Liver (tissue), 3 donors: ENCODE measurements around the gene CLEC16A.

Source experiments
- EGR1 ChIP-seq, 2 donors: IDR thresholded peaks; 2 replicates each; pipeline ENCODE4 v1.6.1; 2016 to 2018; ENCODE audit warnings: antibody characterized with exemption in 2 of 2, low read depth in 2 of 2
- GABPA ChIP-seq, 2 donors: IDR thresholded peaks in 1 of 2; conservative IDR thresholded peaks in 1 of 2; 2 replicates each; pipeline ENCODE4 v1.6.1; 2016; ENCODE audit warnings: antibody characterized with exemption in 2 of 2, mild to moderate bottlenecking in 1 of 2, moderate library complexity in 1 of 2
- HNF4G ChIP-seq: IDR thresholded peaks from 2 replicates; pipeline ENCODE4 v1.6.1; 2016; ENCODE audit warnings: antibody characterized with exemption
- MAX ChIP-seq: IDR thresholded peaks from 2 replicates; pipeline ENCODE4 v1.6.1; 2016; ENCODE audit warnings: antibody characterized with exemption
- RAD21 ChIP-seq, 2 donors: IDR thresholded peaks; 2 replicates each; pipeline ENCODE4 v1.6.1; 2016; ENCODE audit warnings: antibody characterized with exemption in 2 of 2, mild to moderate bottlenecking in 2 of 2
- RXRA ChIP-seq, 2 donors: IDR thresholded peaks; 2 replicates each; pipeline ENCODE4 v1.6.1; 2017 to 2018; ENCODE audit warnings: antibody characterized with exemption in 2 of 2, mild to moderate bottlenecking in 1 of 2
- SP1 ChIP-seq: IDR thresholded peaks from 2 replicates; pipeline ENCODE4 v1.6.1; 2018; ENCODE audit warnings: antibody characterized with exemption, mild to moderate bottlenecking
- TAF1 ChIP-seq: conservative IDR thresholded peaks from 2 replicates; pipeline ENCODE4 v1.6.1; 2016; ENCODE audit warnings: antibody characterized with exemption, mild to moderate bottlenecking
- YY1 ChIP-seq: IDR thresholded peaks from 2 replicates; pipeline ENCODE4 v1.6.1; 2016; ENCODE audit warnings: antibody characterized with exemption, mild to moderate bottlenecking
- TF ChIP-seq, protein P1 (sequence below): fragments of 150-350 bp; IDR thresholded peaks from 2 replicates; pipeline ENCODE4 v1.5.1; 2017; ENCODE audit warnings: improper control_type of control experiment, low read depth, low read length; ENCODE audit not compliant: missing input control
- TF ChIP-seq, protein P2 (sequence below): IDR thresholded peaks from 2 replicates; pipeline ENCODE4 v1.6.1; 2016; ENCODE audit warnings: antibody characterized with exemption, mild to moderate bottlenecking
- TF ChIP-seq, protein P3 (sequence below): IDR thresholded peaks from 2 replicates; pipeline ENCODE4 v1.6.1; 2016; ENCODE audit warnings: antibody characterized with exemption
- TF ChIP-seq, protein P4 (sequence below): IDR thresholded peaks from 2 replicates; pipeline ENCODE4 v1.6.1; 2016; ENCODE audit warnings: antibody characterized with exemption
- donor health status: healthy.
- donor health status: healthy.

DNA sequence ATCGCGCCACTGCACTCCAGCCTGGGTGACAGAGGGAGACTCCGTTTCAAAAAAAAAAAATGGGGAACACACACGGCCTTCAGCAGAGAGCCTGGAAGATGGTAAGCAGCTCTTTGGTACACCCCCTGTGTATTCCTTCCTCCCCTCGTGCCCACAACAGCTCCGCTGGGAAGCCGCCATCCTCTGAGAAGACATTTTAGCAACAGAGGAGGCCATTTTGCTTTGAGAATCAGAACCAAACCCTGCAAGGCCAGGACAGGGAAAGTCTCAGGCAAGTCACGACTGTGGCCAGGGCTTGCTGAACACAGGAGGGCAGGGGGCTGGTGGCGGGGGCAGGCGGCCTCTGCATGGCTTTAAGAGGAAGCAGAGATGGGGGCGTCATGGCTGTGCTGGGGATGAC is 265.9 kb downstream of the CLEC16A start:
- TF ChIP-seq, protein P1, sequence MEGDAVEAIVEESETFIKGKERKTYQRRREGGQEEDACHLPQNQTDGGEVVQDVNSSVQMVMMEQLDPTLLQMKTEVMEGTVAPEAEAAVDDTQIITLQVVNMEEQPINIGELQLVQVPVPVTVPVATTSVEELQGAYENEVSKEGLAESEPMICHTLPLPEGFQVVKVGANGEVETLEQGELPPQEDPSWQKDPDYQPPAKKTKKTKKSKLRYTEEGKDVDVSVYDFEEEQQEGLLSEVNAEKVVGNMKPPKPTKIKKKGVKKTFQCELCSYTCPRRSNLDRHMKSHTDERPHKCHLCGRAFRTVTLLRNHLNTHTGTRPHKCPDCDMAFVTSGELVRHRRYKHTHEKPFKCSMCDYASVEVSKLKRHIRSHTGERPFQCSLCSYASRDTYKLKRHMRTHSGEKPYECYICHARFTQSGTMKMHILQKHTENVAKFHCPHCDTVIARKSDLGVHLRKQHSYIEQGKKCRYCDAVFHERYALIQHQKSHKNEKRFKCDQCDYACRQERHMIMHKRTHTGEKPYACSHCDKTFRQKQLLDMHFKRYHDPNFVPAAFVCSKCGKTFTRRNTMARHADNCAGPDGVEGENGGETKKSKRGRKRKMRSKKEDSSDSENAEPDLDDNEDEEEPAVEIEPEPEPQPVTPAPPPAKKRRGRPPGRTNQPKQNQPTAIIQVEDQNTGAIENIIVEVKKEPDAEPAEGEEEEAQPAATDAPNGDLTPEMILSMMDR, result no peak
- TF ChIP-seq TAF1 (no peak), RAD21 (IDR thresholded peaks at IDR 0.05) (no peak), YY1 (no peak), SP1 (no peak), HNF4G (no peak), MAX (no peak), GABPA (IDR thresholded peaks at IDR 0.05 in 1 of 2, conservative IDR thresholded peaks at IDR 0.05 in 1 of 2) (no peak), EGR1 (IDR thresholded peaks at IDR 0.05; ENCODE audit: low read depth in 2 of 2) (no peak), RXRA (IDR thresholded peaks at IDR 0.05) (no peak)
- TF ChIP-seq, protein P2, sequence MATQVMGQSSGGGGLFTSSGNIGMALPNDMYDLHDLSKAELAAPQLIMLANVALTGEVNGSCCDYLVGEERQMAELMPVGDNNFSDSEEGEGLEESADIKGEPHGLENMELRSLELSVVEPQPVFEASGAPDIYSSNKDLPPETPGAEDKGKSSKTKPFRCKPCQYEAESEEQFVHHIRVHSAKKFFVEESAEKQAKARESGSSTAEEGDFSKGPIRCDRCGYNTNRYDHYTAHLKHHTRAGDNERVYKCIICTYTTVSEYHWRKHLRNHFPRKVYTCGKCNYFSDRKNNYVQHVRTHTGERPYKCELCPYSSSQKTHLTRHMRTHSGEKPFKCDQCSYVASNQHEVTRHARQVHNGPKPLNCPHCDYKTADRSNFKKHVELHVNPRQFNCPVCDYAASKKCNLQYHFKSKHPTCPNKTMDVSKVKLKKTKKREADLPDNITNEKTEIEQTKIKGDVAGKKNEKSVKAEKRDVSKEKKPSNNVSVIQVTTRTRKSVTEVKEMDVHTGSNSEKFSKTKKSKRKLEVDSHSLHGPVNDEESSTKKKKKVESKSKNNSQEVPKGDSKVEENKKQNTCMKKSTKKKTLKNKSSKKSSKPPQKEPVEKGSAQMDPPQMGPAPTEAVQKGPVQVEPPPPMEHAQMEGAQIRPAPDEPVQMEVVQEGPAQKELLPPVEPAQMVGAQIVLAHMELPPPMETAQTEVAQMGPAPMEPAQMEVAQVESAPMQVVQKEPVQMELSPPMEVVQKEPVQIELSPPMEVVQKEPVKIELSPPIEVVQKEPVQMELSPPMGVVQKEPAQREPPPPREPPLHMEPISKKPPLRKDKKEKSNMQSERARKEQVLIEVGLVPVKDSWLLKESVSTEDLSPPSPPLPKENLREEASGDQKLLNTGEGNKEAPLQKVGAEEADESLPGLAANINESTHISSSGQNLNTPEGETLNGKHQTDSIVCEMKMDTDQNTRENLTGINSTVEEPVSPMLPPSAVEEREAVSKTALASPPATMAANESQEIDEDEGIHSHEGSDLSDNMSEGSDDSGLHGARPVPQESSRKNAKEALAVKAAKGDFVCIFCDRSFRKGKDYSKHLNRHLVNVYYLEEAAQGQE, result no peak
- TF ChIP-seq, protein P3, sequence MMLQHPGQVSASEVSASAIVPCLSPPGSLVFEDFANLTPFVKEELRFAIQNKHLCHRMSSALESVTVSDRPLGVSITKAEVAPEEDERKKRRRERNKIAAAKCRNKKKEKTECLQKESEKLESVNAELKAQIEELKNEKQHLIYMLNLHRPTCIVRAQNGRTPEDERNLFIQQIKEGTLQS, result no peak
- TF ChIP-seq, protein P4, sequence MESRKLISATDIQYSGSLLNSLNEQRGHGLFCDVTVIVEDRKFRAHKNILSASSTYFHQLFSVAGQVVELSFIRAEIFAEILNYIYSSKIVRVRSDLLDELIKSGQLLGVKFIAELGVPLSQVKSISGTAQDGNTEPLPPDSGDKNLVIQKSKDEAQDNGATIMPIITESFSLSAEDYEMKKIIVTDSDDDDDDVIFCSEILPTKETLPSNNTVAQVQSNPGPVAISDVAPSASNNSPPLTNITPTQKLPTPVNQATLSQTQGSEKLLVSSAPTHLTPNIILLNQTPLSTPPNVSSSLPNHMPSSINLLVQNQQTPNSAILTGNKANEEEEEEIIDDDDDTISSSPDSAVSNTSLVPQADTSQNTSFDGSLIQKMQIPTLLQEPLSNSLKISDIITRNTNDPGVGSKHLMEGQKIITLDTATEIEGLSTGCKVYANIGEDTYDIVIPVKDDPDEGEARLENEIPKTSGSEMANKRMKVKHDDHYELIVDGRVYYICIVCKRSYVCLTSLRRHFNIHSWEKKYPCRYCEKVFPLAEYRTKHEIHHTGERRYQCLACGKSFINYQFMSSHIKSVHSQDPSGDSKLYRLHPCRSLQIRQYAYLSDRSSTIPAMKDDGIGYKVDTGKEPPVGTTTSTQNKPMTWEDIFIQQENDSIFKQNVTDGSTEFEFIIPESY, result no peak
